HG02678 (cell line): ENCODE data around the gene MCM5.

ENCODE experiments used
- ATAC-seq: cut with Tn5 transposase; IDR thresholded peaks from one replicate; pipeline ENCODE4 v1.9.1; 2021; ENCODE audit warnings: mild to moderate bottlenecking, moderate library complexity; ENCODE audit not compliant: unreplicated experiment

The MCM5 gene

GRCh38 chr22:35400501-35400790 lies 506 bp downstream of the MCM5 start:
- peak; percentile 5 for ATAC-seq

- no peak for ATAC-seq
These were observed 1.9 kb downstream of the MCM5 start for GRCh38 chr22:35401863-35402262.

- no peak for ATAC-seq
These were observed 3.4 kb downstream of the MCM5 start for GRCh38 chr22:35403356-35403755.

- ATAC-seq: no peak
These were observed 4.2 kb downstream of the MCM5 start for GRCh38 chr22:35404176-35404575.

GRCh38 chr22:35406443-35406842 lies 6.5 kb downstream of the MCM5 start:
- no peak for ATAC-seq

- no peak for ATAC-seq
These were observed 7.4 kb downstream of the MCM5 start for GRCh38 chr22:35407362-35407761.

- ATAC-seq: peak; percentile 79
These were observed 10.1 kb downstream of the MCM5 start for GRCh38 chr22:35409783-35410662.

GRCh38 chr22:35410663-35411034 lies 10.7 kb downstream of the MCM5 start:
- no peak for ATAC-seq

GRCh38 chr22:35411102-35411501 lies 11.2 kb downstream of the MCM5 start:
- ATAC-seq: peak; percentile 33

- no peak for ATAC-seq
These were observed 13.7 kb downstream of the MCM5 start for GRCh38 chr22:35413624-35414023.

GRCh38 chr22:35417606-35418005 lies 17.7 kb downstream of the MCM5 start:
- no peak for ATAC-seq

- no peak for ATAC-seq
These were observed 18.1 kb downstream of the MCM5 start for GRCh38 chr22:35418088-35418487.

GRCh38 chr22:35418731-35419130 lies 18.8 kb downstream of the MCM5 start:
- no peak for ATAC-seq

- no peak for ATAC-seq
These were observed 19.8 kb downstream of the MCM5 start for GRCh38 chr22:35419756-35420155.

- no peak for ATAC-seq
These were observed 21.2 kb downstream of the MCM5 start for GRCh38 chr22:35421121-35421520.

- no peak for ATAC-seq
These were observed 22.2 kb downstream of the MCM5 start for GRCh38 chr22:35422145-35422544.

- ATAC-seq: no peak
These were observed 23.0 kb downstream of the MCM5 start for GRCh38 chr22:35422936-35423335.

- ATAC-seq: no peak
These were observed 24.1 kb downstream of the MCM5 start for GRCh38 chr22:35424081-35424480.

- ATAC-seq: no peak
These were observed 24.8 kb downstream of the MCM5 start for GRCh38 chr22:35424761-35425160.

GRCh38 chr22:35425546-35425945 lies 25.6 kb downstream of the MCM5 start:
- ATAC-seq: no peak

GRCh38 chr22:35425971-35426800 lies 26.2 kb downstream of the MCM5 start:
- no peak for ATAC-seq

- no peak for ATAC-seq
These were observed 26.8 kb downstream of the MCM5 start for GRCh38 chr22:35426801-35427140.
